SIG-M5 treated with dmso at 0.1 percent for 504 hours (cell line): ENCODE data around the gene PARP6.

Experiments used
- DNase-seq: peaks from one replicate; lab custom pipeline; 2025; ENCODE audit not compliant: unreplicated experiment; lab: John Stamatoyannopoulos, UW

The PARP6 gene

DNA sequence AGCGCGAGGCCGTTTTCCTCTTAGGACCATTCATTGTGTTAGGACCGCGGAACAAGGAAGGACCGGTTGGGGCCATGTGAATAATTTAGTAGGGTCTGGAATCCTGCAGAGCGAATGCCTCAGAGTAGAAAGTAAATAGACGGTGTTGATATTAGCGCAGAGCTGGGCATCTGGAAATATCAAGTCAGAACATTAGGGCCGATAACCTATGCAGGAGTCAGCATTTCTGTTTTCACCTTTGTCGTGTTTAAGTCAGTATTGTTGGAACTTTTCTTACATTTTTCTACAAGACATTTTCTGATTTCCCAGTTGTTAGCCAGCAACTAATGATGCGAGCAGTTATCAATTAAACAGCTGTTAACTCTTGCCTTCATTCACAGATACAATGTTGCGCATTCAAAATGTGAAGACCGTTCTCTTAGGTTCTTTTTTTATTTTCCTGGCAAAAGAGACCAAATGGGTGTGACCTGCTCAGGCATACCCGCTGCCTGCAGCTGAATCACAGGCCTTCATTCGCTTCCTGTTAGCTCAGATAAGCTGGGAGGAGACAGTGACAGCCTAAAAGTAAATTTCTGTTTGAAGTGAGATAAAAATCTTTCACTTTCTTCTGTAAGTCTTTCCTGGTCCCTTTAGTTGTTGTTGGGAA lies 40.4 kb downstream of the PARP6 start:
- peak; percentile 71 for DNase-seq

DNA sequence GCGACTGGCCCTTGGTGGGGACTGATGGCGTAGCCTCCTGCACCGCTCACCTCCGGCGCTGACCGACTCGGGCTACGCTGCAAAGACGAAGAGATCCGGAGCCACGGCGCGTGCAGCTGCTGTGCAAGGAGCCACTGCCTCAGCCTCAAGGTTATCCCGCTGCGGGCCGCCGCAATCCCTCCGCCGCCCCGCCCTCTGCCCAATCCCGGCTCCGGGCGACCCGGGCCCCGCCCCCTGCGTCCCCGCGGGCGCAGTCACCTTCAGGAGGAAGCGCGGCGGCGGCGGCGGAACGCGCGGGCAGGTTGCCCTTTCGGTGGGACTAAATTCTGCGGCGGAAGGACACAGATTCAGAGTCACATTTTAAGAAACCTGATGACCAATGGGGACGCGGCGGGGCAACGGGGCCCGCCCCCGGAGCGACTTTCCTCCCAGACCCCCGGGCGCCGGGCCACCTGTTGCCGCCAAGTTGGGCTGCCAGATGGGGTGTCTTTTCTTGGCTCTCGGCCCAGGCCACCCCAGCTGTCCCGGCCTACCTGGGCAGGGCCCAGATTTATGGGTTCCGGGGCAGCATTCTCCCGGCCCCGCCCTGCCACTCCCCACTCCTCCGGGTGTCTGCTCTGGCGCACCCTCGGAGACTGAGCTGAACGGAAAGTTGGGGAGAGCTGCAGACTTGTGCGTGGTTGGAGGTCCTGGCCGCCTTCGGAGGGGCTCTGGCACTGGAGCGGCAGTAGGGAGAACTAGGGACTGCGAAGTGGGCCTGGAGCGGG lies 41.1 kb downstream of the PARP6 start, which contains the start of gene PKM:
TSS of gene PKM (minus strand) at position 125 of the 767 bp plus-strand sequence. CDS start 12,093 bp downstream, outside the sequence.
- DNase-seq, result peak; percentile 90

DNA sequence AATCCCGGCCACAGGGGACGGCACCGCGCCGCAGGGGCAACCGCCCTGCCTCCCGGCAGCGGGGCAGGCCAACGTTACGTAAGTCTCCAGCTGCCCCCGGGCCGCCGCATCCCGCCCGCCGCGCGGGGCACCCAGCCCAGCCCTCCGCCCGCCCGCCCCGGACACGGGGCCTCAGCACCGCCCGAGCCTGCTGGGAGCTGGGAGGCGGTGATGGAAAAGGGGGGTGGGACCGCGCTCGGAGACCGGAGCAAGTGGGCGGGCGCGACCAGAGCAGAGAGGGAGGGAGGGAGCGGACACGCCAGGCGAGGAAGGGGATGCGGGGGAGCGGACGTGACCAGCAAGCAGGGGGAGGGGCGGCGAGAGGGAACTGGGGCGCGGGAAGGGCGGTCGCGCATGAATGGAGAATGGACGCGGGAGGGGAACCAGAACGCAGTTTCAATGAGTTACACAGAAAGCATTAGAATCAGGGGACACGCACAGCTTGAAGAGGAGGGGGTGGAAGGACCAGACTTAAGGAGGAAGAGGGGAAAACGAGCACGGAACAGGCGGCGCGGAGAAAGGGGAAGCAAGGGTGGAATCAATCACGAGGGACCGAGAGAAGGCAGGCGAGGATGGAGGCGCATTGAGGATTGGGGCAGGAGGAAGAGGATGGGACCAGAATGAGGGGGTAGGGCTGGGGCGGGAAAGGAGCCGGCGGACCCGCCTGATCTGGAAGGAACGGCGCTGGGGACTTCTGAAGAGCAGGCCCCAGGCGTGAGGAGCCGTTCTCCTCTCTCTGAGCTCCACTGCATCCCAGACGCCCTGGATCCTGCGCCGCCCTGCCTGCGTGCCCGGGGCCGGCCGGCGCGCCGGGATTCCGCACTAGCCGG lies 41.9 kb downstream of the PARP6 start:
- DNase-seq, result peak; percentile 82

DNA sequence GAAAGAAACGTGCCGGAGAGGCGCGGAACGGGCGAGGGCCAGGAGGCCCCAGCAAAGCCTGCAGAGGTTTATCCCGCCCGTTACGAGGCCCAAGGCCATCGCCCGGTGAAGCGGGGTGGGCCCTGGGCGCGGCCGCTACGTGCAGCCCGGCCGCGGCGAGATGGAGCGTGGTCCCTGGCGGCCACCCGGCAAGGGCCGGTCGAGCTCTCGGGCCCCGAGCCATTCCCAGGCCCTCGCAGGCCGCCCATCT lies 42.5 kb downstream of the PARP6 start:
- no peak for DNase-seq

DNA sequence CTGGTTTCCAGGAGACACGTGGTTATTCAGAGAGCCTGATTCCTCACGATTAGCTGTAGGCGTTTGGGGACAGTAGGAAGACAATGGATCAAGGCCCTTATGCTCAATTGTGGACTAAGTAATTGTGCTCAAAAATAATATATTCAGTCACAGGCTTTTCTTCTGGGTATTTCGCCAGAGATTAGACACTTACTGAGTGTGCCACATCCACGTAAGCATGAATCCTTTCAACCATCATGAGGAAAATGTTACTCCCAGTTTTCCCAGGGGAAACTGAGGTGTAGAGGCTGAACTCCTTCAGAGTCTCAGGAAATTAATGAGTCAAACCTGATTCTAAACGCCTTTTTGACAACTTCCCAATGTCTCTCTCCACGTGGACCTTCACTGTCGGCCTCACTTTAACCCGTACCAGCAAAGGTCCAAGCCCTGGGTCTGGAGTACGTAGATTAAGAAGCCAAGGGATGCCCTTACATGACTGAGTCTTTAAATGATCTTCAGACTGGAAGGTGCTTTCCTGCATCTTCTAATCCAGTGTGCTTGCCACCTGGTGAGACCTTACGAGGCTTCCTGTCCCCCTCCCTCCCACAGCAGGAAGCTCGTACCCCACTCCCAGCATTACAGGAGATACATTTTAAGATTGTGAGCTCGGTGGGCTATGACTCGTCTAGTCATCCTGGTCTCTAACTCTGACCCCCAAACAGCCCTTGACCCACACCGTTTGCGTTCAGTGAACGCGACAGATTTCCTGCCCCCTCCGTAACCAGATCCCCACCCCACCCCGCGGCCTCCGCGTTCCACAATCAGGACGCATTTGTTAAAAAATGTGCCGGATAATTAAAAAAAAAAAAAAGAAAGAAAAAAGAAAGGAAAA lies 43.0 kb downstream of the PARP6 start:
- peak; percentile 14 for DNase-seq

DNA sequence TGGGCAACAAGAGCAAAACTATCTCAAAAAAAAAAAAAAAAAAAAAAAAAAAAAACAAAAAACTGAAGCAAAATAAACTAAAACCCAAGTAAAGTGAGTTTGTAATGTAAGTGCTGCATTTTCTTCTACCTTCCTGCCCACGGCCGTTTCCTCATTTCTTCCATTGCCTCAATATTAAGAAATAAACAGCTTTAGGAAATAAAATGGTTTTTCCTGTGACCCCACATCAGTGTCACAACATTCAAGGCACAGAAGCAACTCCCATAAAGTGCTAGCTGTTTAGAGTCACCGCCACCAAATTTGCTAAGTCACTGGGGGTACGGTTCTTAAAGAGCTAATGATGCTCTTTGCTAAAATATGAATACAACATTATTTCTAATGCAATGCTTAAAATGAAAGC lies 44.6 kb downstream of the PARP6 start:
- peak; percentile 84 for DNase-seq

DNA sequence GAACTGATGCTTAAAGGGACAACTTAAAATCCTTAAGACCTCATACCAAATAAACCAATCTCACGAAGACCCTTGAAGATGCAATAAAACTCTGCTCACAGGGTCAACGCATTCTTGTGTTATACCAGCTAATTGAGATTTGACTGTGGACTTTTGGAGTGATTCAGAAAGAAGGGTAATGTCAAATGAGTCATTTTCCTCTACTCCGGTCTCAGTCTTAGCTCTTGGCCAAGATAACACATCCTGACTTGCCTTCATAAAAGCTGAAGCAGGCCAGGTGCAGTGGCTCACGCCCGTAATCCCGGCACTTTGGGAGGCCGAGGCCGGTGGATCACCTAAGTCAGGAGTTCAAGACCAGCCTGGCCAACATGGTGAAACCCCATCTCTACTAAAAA lies 45.2 kb downstream of the PARP6 start:
- DNase-seq, result peak; percentile 57

DNA sequence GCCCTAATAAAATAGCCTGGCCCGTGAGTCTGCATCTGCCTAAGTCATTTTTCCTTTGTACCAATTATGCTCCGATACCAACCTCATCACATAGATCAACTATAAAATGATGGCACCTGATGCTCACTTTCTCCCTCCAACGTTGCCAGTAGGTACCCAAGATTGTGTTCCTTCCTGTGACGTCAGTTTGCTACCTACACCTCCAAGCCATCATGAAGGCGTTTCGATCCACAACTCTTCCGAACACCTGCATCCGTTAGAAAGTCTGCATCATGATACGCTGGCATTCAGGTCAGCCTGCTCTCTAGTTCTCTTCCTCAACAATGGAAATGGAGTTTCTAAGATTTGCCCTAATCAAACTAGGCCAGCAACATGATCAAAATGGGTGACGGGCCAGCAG lies 49.1 kb downstream of the PARP6 start:
- no peak for DNase-seq

DNA sequence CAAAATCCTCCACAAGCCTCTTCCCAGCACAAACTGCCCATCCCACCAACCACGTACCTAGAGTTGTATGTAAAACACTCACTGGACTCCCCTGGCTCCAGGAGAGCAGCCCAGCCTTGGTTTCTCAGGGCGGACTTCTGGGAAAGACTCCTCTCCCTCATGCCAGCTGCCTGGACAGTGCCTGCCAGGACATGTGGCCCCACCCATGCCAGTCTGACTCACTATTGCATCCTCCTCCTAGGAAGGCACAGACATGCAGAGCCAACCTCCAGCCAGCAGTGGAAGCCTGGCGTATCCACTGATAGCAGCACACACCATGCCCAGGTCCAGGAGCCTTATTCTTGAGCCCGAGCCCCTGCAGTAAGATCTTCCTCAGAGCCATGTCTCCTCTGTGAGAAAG lies 50.0 kb downstream of the PARP6 start:
- DNase-seq, result no peak

DNA sequence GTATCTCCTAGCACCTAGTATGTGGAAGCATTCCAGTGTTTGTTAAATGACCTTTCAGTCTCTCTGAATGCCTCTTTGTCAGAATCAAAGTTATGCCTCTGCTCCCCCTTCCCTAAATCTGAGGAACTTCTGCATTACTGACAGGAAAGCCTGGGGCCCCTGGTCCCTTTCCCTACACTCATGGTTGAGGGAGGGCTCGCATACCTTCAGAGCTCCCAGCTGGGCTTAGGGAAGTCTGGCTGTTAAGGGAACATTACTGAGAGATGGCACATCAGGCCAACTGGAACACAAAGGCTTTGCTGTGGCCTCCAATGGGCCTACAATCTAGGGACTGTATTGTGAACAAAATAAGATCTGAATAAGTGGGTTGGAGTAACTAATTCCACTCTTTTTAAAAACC lies 51.7 kb downstream of the PARP6 start:
- no peak for DNase-seq

DNA sequence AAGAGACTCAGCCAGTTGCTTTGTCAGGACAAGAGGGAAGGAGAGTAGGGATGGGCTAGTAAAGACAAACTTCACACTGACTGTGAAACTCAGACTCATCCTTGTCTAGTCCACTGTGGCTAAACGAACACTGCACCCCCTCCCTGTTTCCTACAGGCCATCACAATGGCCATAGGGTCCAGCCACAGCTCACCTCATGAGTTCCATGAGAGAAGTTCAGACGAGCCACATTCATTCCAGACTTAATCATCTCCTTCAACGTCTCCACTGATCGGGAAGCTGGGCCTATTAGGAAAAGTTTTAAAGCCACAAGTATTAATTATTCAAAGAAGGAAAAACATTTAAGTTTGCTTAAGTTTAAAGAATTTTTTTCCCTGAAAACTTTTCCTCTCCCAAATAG lies 55.1 kb downstream of the PARP6 start:
- DNase-seq, result no peak

DNA sequence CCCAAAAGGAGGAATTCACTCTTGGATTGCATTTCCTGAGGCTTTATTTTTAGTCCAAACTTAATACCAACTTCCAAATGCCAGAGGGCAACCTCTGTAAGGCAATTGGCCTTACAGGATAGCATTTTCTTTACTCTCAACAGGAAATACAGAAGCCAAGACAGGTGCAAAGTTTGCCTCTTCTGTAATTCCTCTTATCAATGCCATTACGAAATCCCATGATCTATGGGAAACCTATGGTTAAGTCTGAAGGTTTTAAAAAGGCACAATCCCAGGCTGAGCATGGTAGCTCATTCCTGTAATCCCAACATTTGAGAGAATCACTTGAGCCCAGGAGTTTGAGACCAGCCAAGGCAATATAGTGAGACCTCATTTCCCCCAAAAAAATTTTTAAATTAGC lies 56.3 kb downstream of the PARP6 start:
- no peak for DNase-seq

DNA sequence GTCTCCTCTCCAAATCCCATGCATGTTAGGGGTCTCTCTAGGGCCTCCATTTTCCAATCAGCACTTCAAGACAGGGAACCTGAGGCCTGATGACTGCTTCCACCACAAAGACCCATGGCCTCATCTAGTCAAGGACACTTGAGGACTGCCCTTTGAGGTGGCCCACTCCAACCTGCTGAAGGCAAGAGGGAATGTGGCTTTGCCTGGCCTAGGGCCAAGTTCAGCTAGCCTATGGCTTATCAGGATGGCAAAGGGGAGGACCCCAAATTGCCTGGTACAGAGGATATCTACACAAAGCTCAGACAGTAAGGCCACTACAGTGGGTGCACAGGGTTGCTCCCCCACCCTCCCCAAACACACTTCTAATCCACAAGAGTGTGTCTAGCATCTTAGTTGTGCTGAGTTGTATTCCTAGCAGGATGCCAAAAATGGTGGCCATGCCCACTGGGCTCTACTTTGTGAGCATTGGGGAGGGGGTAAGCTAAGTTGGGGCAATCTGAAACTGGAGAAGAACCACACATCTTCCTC lies 64.7 kb downstream of the PARP6 start:
- no peak for DNase-seq

DNA sequence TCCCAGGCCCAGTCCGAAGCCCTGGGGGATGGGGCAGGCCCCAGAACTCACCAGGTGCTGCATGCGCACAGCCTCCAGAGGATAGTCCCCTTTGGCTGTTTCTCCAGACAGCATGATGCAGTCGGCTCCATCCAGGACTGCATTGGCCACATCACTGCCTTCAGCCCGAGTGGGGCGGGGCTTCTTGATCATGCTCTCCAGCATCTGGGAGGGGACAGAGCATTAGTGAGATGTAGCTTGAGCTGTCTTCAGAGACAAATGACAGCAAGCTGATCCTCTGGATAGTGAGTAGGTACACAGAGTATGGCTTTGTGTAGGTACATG lies 65.7 kb downstream of the PARP6 start:
- DNase-seq, result no peak

DNA sequence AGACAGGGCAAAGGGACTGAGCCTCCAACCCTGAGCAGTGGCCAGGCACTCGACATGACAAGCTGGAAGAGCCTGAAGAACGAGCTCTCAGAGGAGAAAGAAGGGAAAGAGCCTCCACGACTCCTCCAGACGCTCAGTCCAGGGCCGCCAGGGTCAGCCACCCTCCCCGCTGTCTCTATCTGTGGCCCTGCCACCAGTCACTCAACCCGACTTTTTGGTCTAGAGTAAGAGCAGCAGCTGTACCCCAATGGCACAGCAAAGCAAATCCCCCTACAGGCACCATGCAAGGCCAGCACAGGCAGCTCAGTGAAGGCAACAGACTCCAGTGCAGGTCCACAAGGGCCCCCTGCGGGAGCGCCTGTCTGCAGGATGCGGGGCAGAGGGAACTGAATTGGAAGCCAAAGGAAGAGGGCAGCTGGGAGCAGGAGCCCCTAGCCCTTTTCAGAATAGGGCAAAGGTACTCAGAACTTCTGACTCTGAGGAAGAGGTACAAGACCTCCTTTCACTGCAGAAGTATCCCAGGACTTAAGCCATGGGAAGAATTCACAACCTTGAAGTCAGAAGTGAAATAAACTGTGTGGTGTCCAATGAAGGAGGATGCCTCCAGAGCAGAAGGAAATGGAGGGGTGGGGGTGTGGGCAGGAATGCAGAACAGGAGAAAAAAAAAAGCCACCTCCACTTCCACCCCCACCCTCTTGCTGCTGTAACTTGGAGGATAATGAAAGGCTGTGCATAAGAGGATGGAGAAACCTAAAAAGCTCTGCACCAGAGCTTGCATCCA lies 66.3 kb downstream of the PARP6 start:
- DNase-seq, result no peak

DNA sequence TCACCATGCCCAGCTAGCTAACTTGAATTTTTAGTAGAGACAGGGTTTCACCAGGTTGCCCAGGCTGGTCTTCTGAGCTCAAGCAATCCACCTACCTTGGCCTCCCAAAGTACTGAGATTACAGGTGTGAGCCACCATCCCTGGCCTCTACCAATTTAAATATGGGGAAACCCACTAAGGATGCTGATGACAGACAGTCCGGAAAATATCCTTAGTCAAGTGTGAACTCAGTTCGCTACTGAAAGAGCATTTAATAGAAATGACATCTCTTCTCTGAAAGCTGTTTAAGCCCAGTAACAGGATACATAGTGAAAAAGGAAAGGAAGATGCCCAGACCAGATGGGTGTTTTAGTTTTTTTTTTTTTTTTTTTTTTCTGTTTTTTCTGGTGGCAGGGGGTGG lies 67.1 kb downstream of the PARP6 start:
- DNase-seq, result no peak

DNA sequence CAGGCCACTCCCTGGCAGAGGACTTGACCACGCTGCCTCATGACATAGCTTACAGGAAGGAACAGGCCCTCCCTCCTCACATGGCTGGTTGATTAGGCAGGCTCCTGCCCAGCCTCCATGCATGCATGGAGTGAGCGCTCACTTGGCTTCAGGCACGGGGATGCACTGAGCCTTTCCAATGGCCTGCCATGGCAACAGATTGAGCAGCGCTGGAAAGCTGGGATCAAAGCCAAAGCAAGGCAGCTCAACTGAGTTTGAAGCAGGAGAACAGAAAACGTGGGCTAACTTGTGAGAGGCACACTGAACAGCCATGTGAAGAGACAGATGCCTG lies 68.9 kb downstream of the PARP6 start:
- DNase-seq, result no peak

DNA sequence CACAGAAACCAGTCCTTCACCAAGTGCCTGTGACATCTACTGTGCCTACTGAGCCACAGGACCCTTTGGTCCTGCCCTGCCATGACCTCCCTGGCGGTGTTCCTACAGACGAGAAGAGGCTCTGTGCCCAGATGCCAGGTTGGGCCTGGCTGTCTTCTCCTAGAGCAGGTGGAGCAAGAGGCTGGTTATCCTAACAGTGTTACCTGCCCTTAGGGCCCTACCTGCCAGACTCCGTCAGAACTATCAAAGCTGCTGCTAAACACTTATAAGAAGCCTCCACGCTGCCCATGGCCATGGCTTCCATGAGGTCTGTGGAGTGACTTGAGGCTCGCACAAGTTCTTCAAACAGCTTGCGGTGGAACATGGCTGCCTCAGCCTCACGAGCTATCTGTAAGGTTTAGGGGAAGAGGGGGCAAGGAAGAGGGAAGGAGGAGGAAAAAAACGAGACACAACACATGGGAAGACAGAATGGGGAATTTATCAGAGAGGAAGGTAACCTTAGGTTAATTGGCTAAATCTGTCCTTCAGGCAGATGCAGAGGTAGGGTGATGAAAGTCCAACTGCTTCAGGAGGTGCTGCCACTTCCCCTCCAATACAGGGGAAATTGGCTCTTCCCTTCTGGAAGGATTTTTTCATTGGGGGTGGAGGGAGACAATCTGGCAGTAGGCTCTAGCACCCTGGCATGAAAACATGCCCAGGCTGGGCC lies 69.4 kb downstream of the PARP6 start:
- no peak for DNase-seq

DNA sequence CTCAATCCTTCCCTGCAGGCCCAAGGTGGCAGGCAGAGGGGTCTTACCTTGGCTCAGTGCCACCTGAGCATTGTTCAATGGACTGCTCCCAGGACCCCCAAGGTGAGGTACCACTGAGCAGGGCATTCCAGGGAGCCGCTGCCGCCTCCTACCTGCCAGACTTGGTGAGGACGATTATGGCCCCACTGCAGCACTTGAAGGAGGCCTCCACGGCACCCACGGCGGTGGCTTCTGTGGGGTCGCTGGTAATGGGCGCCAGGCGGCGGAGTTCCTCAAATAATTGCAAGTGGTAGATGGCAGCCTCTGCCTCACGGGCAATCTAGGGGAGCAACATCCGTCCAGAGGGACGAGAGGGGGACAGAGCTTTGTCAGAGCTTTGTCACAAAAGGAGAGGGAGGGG lies 70.1 kb downstream of the PARP6 start:
- DNase-seq, result no peak

DNA sequence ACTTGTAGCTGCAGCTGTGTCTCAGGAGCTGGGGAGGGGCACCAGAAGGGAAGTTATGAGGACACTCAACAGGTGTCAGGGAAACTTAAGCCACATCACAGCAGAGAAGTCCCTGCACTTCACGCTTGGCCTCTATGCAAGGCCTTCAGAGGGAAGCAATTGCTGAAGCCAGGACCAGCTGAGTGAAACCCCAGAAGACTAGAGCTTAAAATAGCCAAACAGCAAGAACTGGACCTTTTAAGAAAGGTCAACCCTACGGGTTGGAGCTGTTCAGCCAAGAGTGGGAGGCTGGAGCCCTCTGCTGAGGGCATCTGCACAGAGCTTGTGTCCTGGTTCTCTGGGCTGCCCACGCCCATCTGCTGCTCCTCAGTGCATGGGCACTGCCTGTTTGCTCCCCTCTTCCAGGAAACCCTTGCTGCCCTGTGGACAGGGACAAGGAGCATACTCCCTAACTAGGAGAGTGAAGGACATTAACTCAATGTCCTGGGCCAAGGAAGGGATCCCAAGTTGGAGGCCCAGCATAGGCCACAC lies 70.9 kb downstream of the PARP6 start:
- DNase-seq, result no peak
